ENCODE measurements around the gene POLDIP3.

POLDIP3 gene

DNA sequence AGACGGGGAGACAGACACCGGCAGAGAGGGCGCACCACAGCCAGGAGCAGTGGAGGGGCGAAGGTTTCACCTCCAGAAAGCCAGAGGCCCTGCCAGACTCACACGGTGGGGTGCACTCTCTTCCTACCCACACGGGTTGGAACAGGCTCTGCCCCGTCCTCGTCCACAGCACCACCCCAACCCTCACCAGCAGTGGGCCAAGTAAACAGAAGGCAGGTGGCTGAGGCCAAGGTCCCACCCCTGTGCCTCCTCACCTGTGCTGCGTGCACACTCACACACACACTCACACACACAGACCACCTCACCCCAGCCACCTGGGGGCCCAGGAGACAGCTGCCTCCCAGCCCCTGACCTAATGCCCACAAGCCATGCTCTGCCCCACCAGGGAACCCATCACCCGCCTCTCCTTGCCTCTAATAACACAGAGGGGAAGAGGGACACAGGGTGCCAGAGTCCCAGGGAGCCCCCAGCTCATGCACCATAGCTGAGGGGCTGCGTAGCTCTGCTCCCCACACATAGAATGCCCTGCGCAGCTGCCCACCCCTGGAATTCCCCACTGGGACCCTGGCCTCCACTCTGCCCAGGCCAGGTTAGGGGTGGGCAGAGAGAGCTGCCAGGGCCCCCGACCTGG lies 31.4 kb upstream of the POLDIP3 start:
- TF ChIP-seq GATA3 (IDR thresholded peaks at IDR 0.05; ENCODE audit: low read depth, low read length) (no peak), GATA2 (IDR thresholded peaks at IDR 0.05; ENCODE audit: low read depth, low read length) (no peak)

DNA sequence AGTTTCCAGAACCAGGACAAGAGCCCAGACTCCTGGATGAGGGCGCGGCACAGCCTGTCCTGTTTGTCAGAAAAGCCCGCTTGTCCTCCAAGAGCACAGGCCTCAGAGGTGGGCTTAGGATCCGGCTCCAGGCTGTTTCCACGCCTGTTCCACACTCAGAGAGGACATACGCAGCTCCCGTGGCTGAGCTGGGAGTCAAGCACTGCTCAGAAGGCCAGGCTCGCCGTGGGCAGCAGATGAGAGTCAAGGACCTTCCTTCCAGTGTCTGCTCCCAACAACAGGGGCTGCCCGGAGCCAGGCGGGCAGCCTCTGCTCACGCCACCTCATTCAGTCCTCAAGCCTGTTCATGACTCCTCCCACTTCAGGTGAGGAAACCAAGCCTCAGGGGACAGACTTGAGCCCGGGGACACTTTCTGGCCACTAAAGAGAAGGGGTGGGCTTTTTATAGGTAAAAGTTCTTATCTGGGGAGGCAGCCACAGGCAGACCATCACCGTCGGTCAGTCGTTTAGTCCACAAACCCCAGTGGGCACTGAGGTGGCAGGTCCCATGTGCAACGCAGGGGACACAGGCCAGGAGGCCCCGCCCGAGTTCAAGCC lies 30.8 kb upstream of the POLDIP3 start:
- TF ChIP-seq GATA2 (IDR thresholded peaks at IDR 0.05; ENCODE audit: low read depth, low read length) (no peak), GATA3 (IDR thresholded peaks at IDR 0.05; ENCODE audit: low read depth, low read length) (no peak)

DNA sequence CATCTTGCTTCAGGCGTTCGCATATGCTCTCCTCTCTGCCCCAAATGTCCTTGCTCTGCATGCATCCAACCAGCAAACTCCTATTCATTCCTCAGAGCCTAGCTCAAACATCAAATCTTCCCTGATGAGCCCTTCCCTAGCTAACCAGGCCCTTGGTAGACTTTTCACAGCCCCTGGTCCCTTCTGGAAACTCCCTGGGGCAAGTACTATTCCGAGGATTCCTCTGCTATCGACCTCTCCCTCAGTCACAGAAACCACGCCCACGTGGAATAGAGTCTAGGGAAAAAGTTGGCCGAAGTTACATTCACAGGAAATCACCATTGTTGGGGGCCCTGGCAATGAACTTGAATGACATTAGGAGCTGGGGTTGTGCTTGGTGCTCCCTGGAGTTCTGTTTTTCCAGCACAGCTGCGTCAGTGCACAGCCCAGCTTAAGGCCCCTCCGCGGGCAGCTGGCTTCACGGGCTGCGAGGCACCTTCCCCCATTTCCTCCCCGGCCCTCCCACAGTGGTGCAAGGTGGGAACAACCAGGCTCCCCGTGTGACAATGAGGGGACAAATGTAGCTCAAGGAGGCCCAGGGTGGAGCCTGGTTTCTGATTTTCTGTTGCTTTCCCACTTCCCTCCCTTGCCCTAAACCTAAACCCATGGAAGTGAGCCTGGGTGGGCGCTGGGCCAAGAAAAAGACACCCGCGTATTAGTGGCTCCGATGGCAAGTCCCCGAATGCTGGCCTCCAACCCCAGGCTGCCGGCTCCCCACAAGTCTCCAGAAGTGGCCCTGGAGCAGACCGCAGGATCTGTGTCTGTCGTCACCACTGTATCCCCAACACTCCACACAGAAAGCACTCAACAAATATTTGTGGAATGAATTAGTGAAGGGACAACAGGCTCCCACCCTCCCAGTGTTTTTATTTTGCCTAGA lies 30.0 kb upstream of the POLDIP3 start:
- no peak for TF ChIP-seq GATA2 (IDR thresholded peaks at IDR 0.05; ENCODE audit: low read depth, low read length)
- no peak for TF ChIP-seq GATA3 (IDR thresholded peaks at IDR 0.05; ENCODE audit: low read depth, low read length)

DNA sequence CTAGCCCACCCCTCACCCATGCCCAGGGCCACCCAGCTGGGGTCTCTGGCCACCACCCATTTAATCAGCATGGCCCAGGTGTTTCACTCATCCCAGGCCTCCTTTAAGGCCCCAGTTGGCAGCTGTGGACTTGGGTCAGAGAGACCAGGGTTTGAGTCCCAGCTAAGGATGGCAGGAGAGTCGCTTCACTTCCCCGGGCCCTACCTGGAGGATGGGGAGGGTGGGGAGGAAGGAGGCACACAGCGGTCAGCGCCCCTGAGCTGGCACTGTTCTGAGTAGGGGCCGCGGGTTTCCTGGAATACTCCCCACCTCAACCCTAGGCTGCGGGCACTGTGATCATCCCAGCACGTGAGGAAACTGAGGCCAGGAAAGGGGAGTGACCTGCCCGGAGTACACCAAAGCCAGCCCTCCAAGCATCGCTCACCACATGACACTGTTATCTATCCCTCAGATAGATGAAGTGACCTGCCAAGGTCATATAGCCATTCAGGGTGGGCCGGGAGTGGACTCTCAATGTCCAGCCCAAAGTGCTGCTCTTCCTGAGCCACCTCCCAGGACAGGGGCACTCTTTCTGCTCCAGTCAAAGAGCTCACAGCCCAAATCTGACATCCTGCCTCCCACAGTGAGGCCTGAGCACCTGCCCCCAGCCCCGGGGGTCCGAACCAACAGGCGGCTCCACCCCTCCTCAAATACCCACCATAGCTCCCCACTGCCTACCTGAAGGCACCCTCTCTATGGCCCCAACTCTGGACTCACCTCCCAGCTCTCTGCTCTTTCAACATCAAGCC lies 29.1 kb upstream of the POLDIP3 start:
- TF ChIP-seq GATA2 (IDR thresholded peaks at IDR 0.05; ENCODE audit: low read depth, low read length) (no peak), GATA3 (IDR thresholded peaks at IDR 0.05; ENCODE audit: low read depth, low read length) (no peak)

DNA sequence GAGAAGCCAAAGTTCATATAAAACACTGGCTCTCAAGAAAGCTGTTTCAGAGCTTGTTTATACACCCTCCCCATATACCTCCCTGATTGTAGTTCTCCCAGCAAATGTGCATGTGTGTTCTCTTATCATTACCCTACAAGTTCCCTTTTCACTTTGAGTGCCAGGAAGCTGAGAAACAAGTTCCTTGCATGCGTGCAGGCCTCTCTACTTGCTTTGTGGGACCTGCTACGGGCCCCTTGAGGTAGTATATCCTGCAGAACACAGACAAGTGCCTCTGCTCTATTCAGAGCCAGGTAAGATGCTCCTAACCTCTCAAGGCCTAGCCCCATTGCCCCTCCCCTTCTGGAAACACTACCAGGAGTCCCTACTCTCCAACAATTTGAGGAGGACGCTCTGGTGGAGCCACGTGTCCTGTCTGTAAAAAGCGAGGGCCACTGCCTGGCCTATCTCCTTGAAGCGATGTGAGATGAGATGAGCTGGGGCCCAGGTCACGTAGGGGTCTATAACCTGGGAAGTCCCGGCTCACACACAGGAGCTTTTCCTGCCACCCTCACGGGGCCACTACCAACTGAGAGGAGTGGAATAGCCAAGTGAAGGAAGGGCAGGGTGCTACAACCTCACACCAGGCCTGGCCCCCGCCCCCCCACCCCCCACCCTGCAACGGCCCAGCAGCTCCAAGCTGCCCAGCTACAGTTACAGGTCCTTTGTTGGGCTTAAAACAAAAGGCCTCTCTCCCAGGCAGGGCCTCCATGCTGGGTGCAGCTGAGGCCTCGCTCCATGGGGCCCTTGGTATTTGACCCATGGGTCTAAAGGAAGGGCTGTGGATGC lies 28.3 kb upstream of the POLDIP3 start:
- TF ChIP-seq GATA2 (IDR thresholded peaks at IDR 0.05; ENCODE audit: low read depth, low read length) (no peak), GATA3 (IDR thresholded peaks at IDR 0.05; ENCODE audit: low read depth, low read length) (no peak)

DNA sequence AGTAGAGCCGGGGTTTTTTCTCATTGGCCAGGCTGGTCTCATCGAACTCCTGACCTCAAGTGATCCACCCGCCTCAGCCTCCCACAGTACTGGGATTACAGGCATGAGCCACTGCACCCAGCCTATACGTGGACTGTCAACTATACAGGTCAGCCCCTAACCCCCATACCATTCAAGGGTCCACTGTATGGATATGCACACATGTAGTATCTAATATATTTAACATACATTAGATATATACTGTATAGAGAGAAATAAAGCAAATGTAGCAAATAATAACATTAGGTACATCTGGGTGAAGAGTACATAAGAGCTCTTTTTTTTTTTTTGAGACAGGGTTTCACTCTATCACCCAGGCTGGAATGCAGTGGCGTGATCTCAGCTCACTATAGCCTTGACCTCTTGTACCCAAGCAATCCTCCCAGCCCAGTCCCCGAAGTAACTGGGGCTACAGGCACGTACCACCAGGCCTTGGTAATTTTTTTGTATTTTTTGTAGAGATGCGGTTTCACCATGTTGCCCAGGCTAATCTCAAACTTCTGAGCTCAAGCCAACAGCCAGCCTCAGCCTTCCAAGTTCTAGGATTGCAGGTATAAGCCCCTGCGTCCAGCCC lies 27.2 kb upstream of the POLDIP3 start:
- TF ChIP-seq GATA3 (IDR thresholded peaks at IDR 0.05; ENCODE audit: low read depth, low read length) (no peak), GATA2 (IDR thresholded peaks at IDR 0.05; ENCODE audit: low read depth, low read length) (no peak)

DNA sequence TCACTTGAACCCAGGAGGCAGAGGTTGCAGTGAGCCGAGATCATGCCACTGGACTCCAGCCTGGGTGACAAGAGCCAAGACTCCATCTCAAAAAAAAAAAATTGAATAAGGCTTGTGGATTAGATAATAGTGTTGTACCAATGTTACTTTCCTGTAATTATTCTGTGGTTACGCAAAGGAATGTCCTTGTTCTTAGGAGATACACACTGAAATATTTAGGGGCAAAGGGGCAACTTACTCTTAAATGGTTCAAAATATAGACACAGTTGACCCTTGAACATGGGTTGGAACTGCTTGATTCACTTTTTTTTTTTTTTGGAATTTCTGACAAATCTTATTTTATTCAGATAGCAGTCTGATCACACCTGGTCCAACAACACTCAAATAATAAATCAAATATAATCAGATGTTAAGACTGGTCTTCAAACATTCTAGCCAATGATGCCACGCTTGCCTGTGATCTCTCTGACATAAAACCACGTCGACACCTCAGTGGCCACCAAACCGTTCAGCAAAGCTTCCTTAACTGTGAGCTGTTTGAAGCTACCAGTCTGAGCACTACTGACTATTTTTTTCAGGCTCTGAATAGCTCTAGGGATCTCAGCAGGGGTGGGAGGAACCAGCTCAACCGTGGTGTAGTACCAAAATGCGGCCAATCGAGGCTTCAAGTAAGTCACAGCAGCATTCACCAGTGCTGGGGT lies 25.0 kb upstream of the POLDIP3 start:
- no peak for TF ChIP-seq GATA2 (IDR thresholded peaks at IDR 0.05; ENCODE audit: low read depth, low read length)
- no peak for TF ChIP-seq GATA3 (IDR thresholded peaks at IDR 0.05; ENCODE audit: low read depth, low read length)

DNA sequence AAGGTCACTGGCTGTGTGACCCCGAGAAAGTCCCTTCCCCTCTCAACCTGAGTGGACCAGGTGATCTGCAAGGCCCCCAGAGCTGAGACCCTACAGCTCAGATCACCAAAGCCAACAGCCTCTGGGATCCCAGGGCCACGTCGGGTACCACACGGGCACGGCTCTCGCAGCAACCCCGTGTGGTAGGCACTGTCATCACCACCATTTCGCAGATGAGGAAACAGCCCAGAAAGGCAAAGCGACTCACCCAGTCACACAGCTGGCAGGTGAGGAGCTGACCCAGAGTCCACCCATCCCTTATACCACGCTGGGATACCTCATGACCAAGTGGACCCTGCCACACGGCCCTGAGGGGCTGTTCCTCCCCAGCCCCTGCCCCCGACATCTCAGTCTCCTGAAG lies 22.9 kb upstream of the POLDIP3 start:
- TF ChIP-seq GATA3 (IDR thresholded peaks at IDR 0.05; ENCODE audit: low read depth, low read length) (no peak), GATA2 (IDR thresholded peaks at IDR 0.05; ENCODE audit: low read depth, low read length) (no peak)

DNA sequence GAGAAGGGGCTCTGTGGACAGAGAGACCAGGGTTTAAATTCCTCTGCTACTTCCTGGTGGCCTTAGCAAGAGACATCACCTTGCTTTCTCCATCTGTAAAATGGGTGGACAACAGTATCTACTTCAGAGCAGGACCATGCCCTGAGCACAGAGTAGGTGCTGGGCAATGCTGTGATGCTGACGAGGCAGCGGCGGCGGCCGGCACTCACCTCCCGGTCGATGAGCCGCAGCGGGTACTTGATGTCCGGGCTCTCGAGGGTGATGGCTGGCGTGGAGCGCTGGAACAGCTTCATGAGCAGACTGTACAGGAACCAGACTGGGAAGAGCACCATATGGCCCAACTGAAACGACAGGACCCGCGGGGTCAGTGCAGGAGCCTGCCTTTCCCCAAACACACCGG lies 21.8 kb upstream of the POLDIP3 start:
- TF ChIP-seq GATA3 (IDR thresholded peaks at IDR 0.05; ENCODE audit: low read depth, low read length), result no peak
- TF ChIP-seq GATA2 (IDR thresholded peaks at IDR 0.05; ENCODE audit: low read depth, low read length), result no peak

DNA sequence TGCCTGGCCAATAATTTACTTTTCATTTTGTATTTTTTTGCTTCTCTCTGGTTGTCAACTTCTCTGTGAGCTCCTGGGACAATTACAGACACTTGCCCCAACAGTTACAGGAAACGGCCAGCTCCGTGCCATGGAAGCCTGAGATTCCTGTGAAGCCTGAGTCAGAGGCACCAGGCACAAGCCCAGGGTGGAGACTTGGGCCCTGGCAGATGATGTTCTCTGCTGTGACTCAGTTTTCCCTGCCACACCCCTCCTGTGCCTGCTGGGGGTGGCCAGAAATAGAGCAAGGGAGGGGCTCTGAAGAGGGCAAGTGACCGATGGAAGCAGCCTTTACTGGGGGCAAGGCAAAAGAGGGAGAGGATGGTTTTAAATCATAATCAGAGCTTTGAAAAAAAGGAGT lies 20.8 kb upstream of the POLDIP3 start:
- TF ChIP-seq GATA2 (IDR thresholded peaks at IDR 0.05; ENCODE audit: low read depth, low read length) (no peak), GATA3 (IDR thresholded peaks at IDR 0.05; ENCODE audit: low read depth, low read length) (no peak)

DNA sequence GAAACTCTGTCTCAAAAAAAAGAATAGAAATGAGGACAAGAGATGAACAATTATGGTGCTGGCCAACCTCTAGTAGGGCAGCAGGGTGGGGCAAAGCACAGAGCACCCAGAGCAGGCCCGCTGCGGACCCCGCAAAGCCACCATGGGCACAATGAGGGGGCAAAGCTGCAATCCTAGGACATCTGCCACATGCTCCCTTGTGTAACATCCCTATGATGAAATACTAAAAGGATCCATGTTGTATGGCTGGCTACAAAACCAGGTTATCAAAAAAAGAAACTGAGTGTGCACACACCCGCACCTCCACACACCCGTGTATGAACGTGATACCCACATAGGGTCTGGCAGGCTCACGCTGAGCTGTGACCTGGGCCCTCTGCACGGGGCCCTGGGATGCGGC lies 18.3 kb upstream of the POLDIP3 start:
- no peak for TF ChIP-seq GATA2 (IDR thresholded peaks at IDR 0.05; ENCODE audit: low read depth, low read length)
- TF ChIP-seq GATA3 (IDR thresholded peaks at IDR 0.05; ENCODE audit: low read depth, low read length), result no peak

DNA sequence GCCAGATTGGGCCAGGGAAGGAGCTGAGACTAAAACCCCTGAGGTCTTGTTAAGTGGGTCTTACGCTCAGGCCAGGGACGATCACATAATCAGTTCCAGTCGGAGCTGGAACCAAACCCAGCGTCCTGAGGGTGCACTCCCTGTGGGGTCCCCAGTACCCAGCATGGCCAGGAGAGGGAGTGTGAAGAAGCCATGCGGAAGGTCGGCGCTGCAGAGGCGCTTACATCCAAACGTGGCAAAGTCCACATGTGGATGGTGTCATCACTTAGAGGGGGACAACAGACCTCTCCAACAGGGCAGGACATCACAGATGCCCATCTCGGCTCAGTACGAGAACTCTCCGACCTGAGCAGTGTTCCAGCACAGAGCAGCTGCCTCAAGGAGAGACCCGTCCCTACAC lies 17.4 kb upstream of the POLDIP3 start:
- TF ChIP-seq GATA3 (IDR thresholded peaks at IDR 0.05; ENCODE audit: low read depth, low read length) (no peak), GATA2 (IDR thresholded peaks at IDR 0.05; ENCODE audit: low read depth, low read length) (no peak)

Measured in SH-SY5Y (cell line).